T-helper 9 cell (primary cell): ENCODE results near the gene TARBP2.
A peak's percentile ranks its signal among the peaks of the same experiment; 100 is the strongest.
"Not testable (repeated sequence)": the region's sequence is repeated elsewhere in the genome, so short reads cannot be mapped to it uniquely, and the experiment has no call there.

ENCODE experiments used
- DNase-seq: peaks from one replicate; pipeline ENCODE4 v3.0.0-alpha.2; 2020

Gene TARBP2

DNA sequence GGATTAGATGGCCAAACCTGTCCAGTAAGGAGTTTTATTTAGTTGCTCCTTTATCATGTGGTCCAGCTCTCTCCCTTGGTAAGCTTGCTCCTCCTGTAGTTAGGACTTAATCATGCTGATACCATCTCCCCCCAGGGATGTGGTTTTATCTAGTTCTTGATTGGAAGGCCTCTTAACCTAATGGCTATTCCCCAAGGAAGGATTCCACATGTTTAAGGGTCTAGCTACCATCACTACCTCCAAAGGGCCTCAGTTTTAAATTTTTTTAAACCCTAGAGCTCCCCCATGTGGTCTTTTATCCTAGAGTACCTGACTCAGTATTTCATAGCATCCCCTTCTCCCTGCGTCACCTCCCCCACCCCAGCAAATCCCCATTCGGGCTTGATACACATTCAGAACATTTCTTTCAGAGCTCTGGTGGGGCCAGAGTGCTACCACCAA lies 24.3 kb upstream of the TARBP2 start:
- DNase-seq = no peak

- no peak for DNase-seq
These were observed 22.2 kb upstream of the TARBP2 start for GRCh38 chr12:53478865-53479264.

- DNase-seq = no peak
These were observed 21.8 kb upstream of the TARBP2 start for GRCh38 chr12:53479331-53479730.

DNA sequence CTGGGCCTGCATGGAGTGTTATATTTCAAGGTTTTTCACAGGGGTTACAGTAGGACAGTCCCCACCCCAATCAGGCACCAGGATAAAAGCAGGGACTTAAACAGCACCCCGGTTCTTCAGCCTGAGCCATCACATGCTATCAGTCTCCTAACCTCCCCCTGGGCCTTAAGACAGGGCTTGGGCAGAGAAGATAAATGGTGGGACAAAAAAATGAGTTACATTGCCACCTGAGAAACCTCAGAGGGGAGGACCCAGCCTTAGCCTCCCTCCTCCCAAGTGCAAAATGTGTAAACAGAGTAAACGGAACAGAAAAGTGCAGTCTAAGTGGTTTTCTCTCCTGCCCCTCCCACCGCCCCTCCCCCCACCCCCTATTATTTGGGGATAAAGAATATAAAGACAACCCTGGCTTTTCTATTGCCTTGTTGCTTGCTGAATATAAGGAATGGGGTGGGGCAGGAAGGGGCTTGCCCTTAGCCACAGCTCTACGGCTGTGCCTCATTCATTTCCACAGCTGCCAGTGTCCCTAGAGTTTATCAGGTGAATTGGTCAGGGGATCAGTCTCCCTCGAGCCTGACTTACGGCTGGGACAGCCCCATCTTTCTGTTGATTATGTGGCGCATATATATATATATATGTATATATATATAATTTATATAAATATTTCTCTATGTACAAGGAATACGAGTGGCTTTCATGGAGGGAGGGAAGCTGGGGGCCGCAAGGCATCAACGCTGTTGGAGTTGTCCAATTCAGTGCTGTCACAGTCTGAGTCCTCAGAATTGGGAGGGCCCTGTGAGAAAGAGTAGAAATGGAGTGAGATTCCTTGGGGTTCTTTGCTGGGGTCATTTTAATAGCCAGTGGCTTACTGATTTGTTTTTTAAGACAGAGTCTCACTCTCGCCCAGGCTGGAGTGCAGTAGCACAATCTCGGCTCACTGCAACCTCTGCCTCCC lies 20.3 kb upstream of the TARBP2 start:
- DNase-seq = no peak

- DNase-seq = not testable (repeated sequence)
These were observed 19.6 kb upstream of the TARBP2 start for GRCh38 chr12:53481458-53481857.

- DNase-seq = no peak
These were observed 19.0 kb upstream of the TARBP2 start for GRCh38 chr12:53481939-53482586.

- DNase-seq = no peak
These were observed 18.4 kb upstream of the TARBP2 start for GRCh38 chr12:53482626-53483168.

DNA sequence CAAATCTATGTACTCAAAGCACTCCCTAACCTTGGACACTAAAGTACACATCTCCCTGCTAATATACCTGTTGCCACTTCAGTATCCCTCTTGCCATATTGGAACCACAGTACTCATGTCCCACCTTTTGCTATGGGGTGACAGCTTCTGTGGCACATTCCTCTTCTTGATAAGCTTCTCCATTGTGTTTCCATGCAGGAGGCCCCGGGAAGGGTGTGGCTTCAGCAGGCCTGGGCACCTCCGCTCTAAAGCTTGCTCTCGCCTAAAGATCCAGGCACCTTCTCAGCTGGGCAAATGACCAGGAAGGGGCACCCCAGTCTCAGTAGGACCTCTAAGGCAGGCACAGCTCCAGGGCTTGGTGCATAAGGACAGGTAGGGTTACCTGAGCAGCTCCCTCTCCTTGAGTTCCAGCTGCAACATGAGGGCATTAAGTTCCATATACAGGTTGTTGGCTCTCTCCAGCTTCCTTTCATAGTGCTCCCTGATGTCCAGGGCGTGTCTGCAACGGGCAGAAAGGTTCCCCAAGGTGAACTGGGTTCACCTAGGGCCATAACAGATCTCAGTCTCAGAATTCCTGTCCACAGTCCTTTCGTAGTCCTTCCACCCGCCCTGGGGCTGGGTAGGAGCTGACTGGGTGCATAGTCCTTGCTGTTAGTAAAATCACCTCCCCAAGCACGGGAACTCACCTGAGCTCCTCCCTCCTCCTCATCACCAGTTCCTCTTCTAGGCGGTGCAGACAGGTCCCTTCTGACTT lies 17.7 kb upstream of the TARBP2 start:
- DNase-seq = no peak

GRCh38 chr12:53483979-53484377 lies 17.1 kb upstream of the TARBP2 start:
- DNase-seq = no peak

DNA sequence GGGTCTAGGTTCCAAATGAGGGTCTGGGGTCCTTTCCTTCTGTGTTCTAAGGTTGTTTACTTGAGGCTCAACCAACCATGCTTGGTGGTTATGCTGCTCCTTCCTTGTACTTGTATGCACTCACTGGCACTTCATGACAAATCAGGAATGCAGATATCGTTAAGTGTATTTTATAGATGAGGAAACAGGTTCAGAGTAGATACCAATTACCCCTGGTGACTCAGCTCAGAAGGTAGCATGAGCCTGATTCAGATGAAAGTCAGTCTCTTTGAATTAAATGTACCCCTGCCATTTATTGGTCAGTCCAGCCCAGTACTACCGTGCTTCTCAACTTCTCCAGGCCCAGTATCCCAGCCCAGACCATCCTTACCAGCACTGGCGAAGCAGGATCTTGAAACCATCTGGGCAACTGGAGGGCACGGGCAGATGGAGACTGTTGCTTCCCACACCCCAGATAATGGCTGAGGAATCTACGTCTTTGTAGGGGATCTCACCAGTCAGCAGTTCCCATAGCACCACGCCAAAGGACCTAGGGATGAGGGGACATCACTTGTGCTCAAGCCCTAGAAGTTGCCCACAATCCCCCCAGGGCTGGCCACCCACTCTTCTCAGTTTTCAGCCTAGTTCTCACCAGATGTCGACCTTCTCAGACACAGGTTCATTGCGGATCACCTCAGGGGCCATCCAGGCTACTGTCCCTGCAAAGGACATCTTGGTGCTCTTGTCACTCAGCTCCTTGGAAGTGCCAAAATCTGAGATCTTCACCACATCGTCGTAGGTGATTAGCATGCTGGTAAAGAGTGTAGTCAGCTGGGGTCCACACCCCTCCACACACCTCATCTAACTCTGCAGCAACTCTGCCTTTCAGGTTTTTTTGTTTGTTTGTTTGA lies 16.2 kb upstream of the TARBP2 start:
- no peak for DNase-seq

DNA sequence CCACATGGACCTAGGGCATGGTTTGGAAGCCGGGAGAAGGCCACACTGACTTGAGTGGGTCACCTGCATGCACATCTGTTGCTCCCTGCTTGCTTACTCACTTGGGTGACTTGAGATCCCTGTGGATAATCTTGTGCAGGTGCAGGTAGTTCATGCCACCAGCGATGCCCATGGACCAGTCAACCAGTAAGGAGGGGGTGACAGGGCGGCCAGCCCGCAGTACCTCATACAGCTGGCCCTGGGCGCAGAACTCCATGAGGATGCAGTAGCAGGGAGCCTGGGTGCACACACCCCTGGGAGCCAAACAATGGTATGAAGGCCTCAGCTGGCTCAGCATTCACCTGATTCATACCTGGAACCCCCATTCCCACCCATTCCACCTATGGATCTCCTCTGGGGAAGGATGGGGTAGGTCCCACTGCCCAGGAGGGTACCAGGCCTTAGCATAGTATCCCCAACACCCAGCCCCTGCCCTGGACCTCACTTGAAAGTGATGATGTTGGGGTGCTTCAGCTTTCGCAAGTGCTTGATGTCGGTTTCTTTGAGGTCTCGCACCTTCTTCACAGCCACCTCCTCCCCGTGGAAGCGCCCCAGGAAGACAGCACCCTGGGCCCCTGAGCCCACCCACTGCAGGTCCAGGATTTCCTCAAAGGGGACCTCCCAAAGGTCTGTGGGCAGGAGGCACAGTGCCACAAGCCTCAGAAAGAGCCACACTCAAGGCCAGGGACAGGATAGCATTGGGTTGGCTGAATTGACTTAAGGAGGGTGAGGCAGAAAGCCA lies 14.9 kb upstream of the TARBP2 start:
- no peak for DNase-seq

- DNase-seq = no peak
These were observed 14.2 kb upstream of the TARBP2 start for GRCh38 chr12:53486736-53487487.

DNA sequence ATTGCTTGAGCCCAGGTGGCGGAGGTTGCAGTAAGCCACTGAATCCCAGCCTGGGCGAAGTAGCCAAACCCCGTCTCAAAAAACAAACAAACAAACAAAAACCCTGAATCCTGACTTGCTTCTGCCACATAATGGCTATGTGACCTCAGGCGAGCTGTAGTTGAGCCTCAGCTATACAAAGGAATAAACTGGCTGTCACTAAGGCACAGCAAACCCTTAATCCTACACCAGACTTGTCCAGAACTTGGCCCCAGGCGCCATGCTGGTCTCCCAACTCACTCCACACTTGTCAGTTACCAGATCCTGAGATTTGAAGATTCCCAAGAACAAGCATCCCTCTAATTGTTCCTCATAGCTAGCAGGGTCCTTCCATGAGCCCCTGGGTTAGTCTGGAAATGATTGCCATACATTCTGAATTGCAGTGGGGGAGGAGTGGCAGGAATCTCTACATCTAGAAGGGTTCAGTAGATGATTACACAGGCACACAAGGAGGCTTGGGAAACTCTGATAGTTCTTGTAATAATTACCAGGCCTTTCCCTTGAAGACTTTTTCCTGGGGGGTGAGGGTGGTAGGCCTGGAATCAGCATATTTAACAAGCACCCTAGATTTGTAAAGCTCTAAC lies 11.7 kb upstream of the TARBP2 start:
- no peak for DNase-seq

GRCh38 chr12:53492188-53492587 lies 8.9 kb upstream of the TARBP2 start:
- no peak for DNase-seq

GRCh38 chr12:53492830-53493609 lies 8.1 kb upstream of the TARBP2 start:
- peak; percentile 87 for DNase-seq

DNA sequence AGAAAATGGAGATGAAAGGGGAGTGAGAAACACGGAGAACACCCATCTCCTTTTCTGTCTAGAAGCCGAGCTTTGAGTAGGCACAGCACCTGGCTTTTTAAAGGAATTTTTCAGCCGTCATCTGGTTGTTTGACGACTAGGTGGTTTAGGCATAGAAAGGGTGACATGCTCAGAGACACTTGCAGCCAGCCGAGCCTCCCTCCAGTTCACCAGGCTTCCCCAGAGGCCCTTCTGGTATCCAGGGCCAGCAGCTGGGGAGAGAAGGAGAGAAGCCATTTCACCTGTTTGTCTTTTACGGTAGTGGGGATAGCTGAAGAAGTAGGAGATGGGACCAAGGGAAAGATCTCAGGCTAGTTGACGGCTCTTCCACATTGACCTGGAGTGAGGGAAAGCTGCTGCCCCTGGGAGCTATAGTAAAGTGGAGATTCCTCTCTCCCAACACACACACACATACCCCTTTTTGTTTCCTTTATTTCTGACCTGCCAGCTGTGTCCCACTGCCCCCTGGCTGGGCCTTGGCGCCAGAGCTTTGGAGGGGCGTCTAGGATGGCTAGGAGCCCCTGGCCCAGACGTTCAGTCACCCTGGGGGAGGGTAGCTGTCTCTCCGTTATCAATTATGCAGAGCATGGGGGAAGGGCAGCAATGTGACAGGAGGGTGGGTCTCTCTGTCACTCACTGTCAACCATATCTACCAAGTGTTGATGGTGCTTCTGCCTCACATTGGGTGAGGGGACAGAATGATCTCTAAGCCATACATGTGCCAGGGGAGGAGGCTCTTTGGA lies 7.3 kb upstream of the TARBP2 start:
- no peak for DNase-seq

DNA sequence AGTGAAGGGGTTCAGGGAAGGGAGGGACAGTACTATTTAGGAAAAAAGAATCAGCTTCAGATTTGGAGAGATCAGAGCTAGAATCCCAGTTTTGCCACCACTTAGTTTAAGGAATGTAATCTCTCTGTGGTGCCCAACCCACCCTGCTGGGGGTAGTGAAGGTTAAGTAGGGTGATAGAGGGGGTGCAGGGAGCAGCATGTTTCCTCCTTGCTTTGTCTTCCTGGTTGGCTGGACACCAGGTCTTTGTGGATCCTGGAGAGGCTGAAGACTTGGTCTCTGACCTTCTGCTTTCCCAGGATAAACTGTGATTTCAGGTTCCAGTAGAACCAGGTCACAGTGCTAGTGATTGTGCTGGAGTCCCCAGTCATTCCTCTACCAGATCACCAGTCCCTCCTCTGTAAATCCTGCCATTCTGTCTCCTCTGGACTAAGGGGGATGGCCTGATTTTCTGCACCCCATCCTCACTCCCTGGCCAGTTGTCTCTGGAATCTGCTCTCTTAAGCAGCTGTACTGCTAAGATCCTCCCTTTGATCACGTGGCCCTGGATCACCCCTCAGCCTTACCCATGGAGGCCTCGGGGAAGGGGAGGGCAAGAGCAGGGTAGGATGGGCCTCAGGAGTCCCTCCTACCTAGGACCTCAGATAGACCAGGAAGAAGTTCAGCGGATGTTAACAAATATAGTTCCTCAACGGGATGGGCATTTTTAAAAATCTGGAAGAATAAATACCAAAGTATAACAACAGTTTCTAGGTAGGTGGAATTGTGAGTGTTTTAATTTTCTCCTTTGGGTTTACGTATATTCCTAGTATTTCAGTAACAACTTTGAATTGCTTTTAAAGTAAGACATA lies 5.0 kb upstream of the TARBP2 start:
- DNase-seq = no peak

DNA sequence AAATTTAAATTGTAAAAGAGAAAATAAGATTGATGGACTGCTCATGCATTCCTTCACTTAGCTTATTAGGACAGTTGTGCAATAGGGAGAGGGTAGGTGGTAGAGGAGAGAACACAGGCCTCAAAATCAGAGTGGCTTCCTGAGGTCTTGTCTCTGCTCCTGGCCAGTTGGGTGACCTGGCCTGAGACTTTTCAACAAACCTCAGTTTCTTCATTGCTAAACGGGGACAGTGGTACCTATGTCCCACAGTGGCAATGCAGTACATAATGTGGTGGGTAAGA lies 4.4 kb upstream of the TARBP2 start:
- no peak for DNase-seq
